Smooth muscle cell (in vitro differentiated cells): ENCODE measurements around the gene POMGNT2. TPM values are rescaled to one million over a fixed set of nuclear protein-coding genes. Genes with fewer than 3 reads are reported as not detected.
A peak's percentile ranks its signal among the peaks of the same experiment; 100 is the strongest.

Experiments
- DNase-seq: peaks from one replicate; lab custom pipeline; 2025; ENCODE audit not compliant: unreplicated experiment; lab: John Stamatoyannopoulos, UW
- H2AFZ ChIP-seq: fragments of 200-600 bp; sonication (generic); 2 replicates; pipeline ENCODE4 v1.6.0; 2016; ENCODE audit warnings: antibody characterized with exemption, low read depth, mild to moderate bottlenecking
- H3F3A ChIP-seq: fragments of 200-600 bp; sonication (generic); 2 replicates; pipeline ENCODE4 v1.6.0; 2017; ENCODE audit warnings: antibody characterized with exemption, low read depth
- H3K27ac ChIP-seq: fragments of 200-600 bp; sonication (generic); 2 replicates; pipeline ENCODE4 v1.5.1; 2016; ENCODE audit warnings: low read depth, mild to moderate bottlenecking
- H3K27me3 ChIP-seq: fragments of 200-600 bp; sonication (generic); 2 replicates; pipeline ENCODE4 v1.6.1; 2016; ENCODE audit warnings: low read depth, mild to moderate bottlenecking
- H3K36me3 ChIP-seq: fragments of 200-600 bp; sonication (generic); 2 replicates; pipeline ENCODE4 v1.5.1; 2016; ENCODE audit warnings: low read depth
- H3K4me1 ChIP-seq: fragments of 200-600 bp; sonication (generic); 2 replicates; pipeline ENCODE4 v1.5.1; 2016; ENCODE audit warnings: low read depth
- H3K4me2 ChIP-seq: fragments of 200-600 bp; sonication (generic); 2 replicates; pipeline ENCODE4 v1.6.0; 2016; ENCODE audit warnings: mild to moderate bottlenecking
- H3K4me3 ChIP-seq: fragments of 200-600 bp; sonication (generic); 2 replicates; pipeline ENCODE4 v1.5.1; 2016; ENCODE audit warnings: mild to moderate bottlenecking
- H3K79me2 ChIP-seq: fragments of 200-600 bp; sonication (generic); 2 replicates; pipeline ENCODE4 v1.6.0; 2016; ENCODE audit warnings: low read depth, mild to moderate bottlenecking
- H3K9ac ChIP-seq: fragments of 200-600 bp; sonication (generic); 2 replicates; pipeline ENCODE4 v1.6.0; 2016; ENCODE audit warnings: low read depth
- H3K9me3 ChIP-seq: fragments of 200-600 bp; sonication (generic); replicated peaks from 2 replicates; pipeline ENCODE4 v1.5.1; 2016; ENCODE audit warnings: low read depth
- H4K20me1 ChIP-seq: fragments of 200-600 bp; sonication (generic); 2 replicates; pipeline ENCODE4 v1.6.0; 2016; ENCODE audit warnings: low read depth
- WGBS: methylation state at CpG from one replicate; pipeline ENCODE4 v1.1.7; 2016; ENCODE audit warnings: low lambda C conversion rate; 5-methylcytosine and 5-hydroxymethylcytosine counted together
- polyA plus RNA-seq: library from polyadenylated mRNA; unstranded; fragments of >200 nt; fragmentation: Nextera tagmentation; extraction: Ambion mirVana; gene quantifications from 2 replicates; pipeline ENCODE4 v1.2.1, GENCODE V29; 2016
- total RNA-seq: library from RNA; depleted of rRNA; stranded (reverse); fragments of >200 nt; gene quantifications from 2 replicates; pipeline ENCODE4 v1.2.3, GENCODE V29; 2014
- TF ChIP-seq, protein P1 (sequence below): fragments of 200-600 bp; sonication (generic); IDR thresholded peaks from 2 replicates; pipeline ENCODE4 v1.5.1; 2017; ENCODE audit warnings: borderline replicate concordance, mild to moderate bottlenecking, antibody characterized with exemption; ENCODE audit not compliant: insufficient read depth, poor library complexity, severe bottlenecking

The POMGNT2 gene
- total and polyA plus RNA-seq, 2 experiments from 2014 or later = 9.3 to 14.1 TPM

- WGBS = 92% methylated on average over 5 of the region's 5 CpGs
- no peaks in the 10 kb centered on the region for H3K27me3 ChIP-seq
- DNase-seq = no peak
These were observed 18.6 kb downstream of the POMGNT2 start for GRCh38 chr3:43087249-43087776.

DNA sequence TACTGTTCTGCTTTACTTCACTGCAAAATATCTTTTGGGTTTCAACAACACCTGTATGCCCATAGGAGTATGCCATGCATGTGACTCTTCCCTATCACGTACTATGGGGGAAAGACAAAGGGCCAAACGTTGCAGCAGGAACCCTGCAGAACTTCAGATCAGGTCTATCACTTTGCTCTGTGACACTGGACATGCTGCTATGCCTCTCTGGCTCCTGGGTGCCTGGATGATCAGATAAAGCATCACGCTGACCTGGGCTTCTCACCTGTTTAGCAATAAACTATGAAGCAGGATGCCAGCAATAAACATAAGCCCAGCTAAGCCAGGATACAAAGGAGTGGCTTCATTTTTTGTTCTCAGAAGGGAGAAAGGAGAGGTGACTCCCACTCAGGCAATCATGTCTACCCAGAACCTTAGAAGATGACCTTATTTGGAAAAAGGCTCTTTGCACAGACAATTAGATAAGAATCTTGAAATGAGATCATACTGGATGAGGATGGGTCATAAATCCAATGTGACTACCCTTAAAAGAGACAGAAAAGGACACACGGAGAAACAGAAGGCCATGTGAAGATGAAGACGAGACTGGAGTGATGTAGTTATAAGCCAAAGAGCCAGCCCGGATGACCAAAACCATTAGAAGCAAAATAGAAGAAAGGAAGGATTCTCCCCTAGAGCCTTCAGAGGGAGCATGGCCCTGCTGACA is 19.3 kb downstream of the POMGNT2 start:
- Histone ChIP-seq H3K9me3 (no peaks in the 10 kb centered on the region), H3K79me2 (no peaks in the 10 kb centered on the region), H3K36me3 (no peaks in the 10 kb centered on the region), H3F3A (no peaks in the 10 kb centered on the region), H3K9ac (no peak overlapping the region), H3K4me2 (no peak overlapping the region), H3K27me3 (no peaks in the 10 kb centered on the region), H3K27ac (peak overlapping the region; percentile 37), H3K4me1 (no peaks in the 10 kb centered on the region), H3K4me3 (no peak overlapping the region), H2AFZ (no peak overlapping the region), H4K20me1 (no peaks in the 10 kb centered on the region)
- no peak for DNase-seq
- WGBS = 67% methylated on average over 6 of the region's 6 CpGs
- TF ChIP-seq, protein P1, sequence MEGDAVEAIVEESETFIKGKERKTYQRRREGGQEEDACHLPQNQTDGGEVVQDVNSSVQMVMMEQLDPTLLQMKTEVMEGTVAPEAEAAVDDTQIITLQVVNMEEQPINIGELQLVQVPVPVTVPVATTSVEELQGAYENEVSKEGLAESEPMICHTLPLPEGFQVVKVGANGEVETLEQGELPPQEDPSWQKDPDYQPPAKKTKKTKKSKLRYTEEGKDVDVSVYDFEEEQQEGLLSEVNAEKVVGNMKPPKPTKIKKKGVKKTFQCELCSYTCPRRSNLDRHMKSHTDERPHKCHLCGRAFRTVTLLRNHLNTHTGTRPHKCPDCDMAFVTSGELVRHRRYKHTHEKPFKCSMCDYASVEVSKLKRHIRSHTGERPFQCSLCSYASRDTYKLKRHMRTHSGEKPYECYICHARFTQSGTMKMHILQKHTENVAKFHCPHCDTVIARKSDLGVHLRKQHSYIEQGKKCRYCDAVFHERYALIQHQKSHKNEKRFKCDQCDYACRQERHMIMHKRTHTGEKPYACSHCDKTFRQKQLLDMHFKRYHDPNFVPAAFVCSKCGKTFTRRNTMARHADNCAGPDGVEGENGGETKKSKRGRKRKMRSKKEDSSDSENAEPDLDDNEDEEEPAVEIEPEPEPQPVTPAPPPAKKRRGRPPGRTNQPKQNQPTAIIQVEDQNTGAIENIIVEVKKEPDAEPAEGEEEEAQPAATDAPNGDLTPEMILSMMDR = no peak

More at GRCh38 chr3:43087249-43087776, 18.6 kb downstream of the POMGNT2 start:
- Histone ChIP-seq H3F3A (no peaks in the 10 kb centered on the region), H3K4me2 (no peak overlapping the region), H3K4me3 (no peak overlapping the region), H3K9ac (no peak overlapping the region), H3K9me3 (no peaks in the 10 kb centered on the region), H3K36me3 (no peaks in the 10 kb centered on the region), H3K4me1 (no peaks in the 10 kb centered on the region), H2AFZ (no peak overlapping the region), H4K20me1 (no peaks in the 10 kb centered on the region), H3K79me2 (no peaks in the 10 kb centered on the region), H3K27ac (peak overlapping the region; percentile 37)
- TF ChIP-seq, protein P1 = no peak

- H4K20me1 ChIP-seq = no peaks in the 10 kb centered on the region
- no peaks in the 10 kb centered on the region for H3K36me3 ChIP-seq
- H3K4me1 ChIP-seq = no peaks in the 10 kb centered on the region
- H3F3A ChIP-seq = no peaks in the 10 kb centered on the region
- H3K9ac ChIP-seq = no peak overlapping the region
- H3K9me3 ChIP-seq = no peaks in the 10 kb centered on the region
- DNase-seq = no peak
- no peak overlapping the region for H3K4me2 ChIP-seq
- H3K4me3 ChIP-seq = no peak overlapping the region
- 100% methylated on average over 2 of the region's 2 CpGs for whole genome bisulfite sequencing
- TF ChIP-seq, protein P1 = no peak
- H2AFZ ChIP-seq = no peak overlapping the region
- no peaks in the 10 kb centered on the region for H3K79me2 ChIP-seq
- H3K27ac ChIP-seq = no peak overlapping the region
- H3K27me3 ChIP-seq = no peaks in the 10 kb centered on the region
These were observed 23.4 kb downstream of the POMGNT2 start for GRCh38 chr3:43082457-43082856.

DNA sequence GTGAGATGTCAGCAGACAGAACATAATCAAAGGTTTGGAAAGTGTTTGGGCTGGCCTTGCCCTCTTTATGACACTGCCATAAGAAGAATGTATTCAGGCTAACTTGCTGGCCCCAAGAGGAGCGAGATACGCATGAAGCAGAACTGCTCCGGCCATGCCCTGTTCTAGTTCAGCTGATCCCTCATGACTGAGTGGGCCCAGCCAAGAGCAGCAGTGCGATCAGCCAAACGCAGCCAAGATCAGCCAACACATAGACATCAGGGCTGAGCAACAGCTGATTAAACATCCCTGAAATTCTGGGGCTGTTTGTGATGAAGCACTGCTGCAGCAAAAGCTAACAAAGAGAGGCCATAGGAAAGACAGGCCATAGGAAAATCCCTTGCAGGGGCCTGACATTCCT is 24.1 kb downstream of the POMGNT2 start:
- Histone ChIP-seq H3K4me3 (no peak overlapping the region), H3K9ac (no peak overlapping the region), H2AFZ (no peak overlapping the region), H3F3A (no peaks in the 10 kb centered on the region), H3K79me2 (no peaks in the 10 kb centered on the region), H3K4me2 (no peak overlapping the region), H4K20me1 (no peaks in the 10 kb centered on the region), H3K27me3 (no peaks in the 10 kb centered on the region), H3K4me1 (no peaks in the 10 kb centered on the region), H3K27ac (no peak overlapping the region), H3K9me3 (no peaks in the 10 kb centered on the region), H3K36me3 (no peaks in the 10 kb centered on the region)
- DNase-seq = no peak
- TF ChIP-seq, protein P1 = no peak
- WGBS = 88% methylated on average over 5 of the region's 5 CpGs
